Measurements from ENCODE around the gene PPP2R5C.

Gene PPP2R5C

GRCh38 chr14:101836135-101836534 is 74.6 kb downstream of the PPP2R5C start:
- Histone ChIP-seq H3K4me1 (ENCODE audit: control insufficient read depth, insufficient read depth, low read length) (peaks cover 28% of the 10 kb centered on the region), H3K36me3 (ENCODE audit: control insufficient read depth, insufficient read depth, low read length, severe bottlenecking) (peaks cover 7% of the 10 kb centered on the region), H3K27me3 (replicated peaks; ENCODE audit: control insufficient read depth, insufficient read depth, low read length) (no peaks in the 10 kb centered on the region), H3K9ac (ENCODE audit: low read length) (peak overlapping the region; percentile 27), H3K9me3 (ENCODE audit: control insufficient read depth, low read length) (no peaks in the 10 kb centered on the region), H3K4me3 (ENCODE audit: low read length) (peak overlapping the region; percentile 62)
- DNase-seq (ENCODE audit: low read depth), result peak; percentile 47

DNA sequence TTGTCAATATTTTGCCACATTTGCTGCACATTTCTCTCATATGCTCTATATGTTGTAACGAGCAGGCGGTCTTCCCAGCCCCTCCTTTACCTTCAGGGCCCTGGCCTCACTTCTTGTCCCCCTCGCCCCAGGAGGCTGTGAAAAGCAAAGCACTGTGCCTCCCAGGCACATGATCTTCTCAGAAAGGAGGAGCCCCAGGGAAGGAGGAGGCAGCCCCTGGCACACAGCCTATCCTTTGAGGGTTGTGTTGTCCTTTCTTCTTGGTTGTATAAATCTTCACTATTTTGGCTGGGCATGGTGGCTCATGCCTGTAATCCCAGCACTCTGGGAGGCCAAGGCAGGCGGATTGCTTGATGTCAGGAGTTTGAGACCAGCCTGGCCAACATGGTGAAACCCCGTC is 77.0 kb downstream of the PPP2R5C start:
- Histone ChIP-seq H3K27me3 (replicated peaks; ENCODE audit: control insufficient read depth, insufficient read depth, low read length) (no peaks in the 10 kb centered on the region), H3K4me3 (ENCODE audit: low read length) (no peak overlapping the region), H3K9ac (ENCODE audit: low read length) (no peak overlapping the region), H3K4me1 (ENCODE audit: control insufficient read depth, insufficient read depth, low read length) (peaks cover 28% of the 10 kb centered on the region), H3K36me3 (ENCODE audit: control insufficient read depth, insufficient read depth, low read length, severe bottlenecking) (peaks cover 7% of the 10 kb centered on the region), H3K9me3 (ENCODE audit: control insufficient read depth, low read length) (no peaks in the 10 kb centered on the region)
- DNase-seq (ENCODE audit: low read depth), result no peak

DNA sequence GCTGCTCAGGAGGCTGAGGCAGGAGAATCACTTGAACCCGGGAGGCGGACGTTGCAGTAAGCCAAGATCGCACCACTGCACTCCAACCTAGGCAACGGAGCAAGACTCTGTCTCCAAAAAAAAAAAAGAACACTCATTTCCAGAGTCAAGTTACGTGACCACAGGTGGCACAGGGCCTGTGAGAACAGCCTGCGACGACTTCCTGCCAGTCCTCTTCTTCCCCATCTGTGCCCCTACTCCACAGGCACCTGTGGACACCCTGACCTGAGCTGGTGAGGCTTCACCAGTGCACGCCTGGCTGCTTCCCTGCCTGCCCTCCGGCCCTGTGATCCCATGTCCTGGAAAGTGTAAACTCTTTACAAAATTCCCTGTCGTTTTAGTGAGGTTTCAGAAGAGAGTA is 77.7 kb downstream of the PPP2R5C start:
- H3K9ac ChIP-seq (ENCODE audit: low read length), result no peak overlapping the region
- H3K27me3 ChIP-seq (replicated peaks; ENCODE audit: control insufficient read depth, insufficient read depth, low read length), result no peaks in the 10 kb centered on the region
- no peaks in the 10 kb centered on the region for H3K9me3 ChIP-seq (ENCODE audit: control insufficient read depth, low read length)
- no peak for DNase-seq (ENCODE audit: low read depth)
- H3K4me1 ChIP-seq (ENCODE audit: control insufficient read depth, insufficient read depth, low read length), result peaks cover 27% of the 10 kb centered on the region
- H3K36me3 ChIP-seq (ENCODE audit: control insufficient read depth, insufficient read depth, low read length, severe bottlenecking), result peaks cover 7% of the 10 kb centered on the region
- H3K4me3 ChIP-seq (ENCODE audit: low read length), result no peak overlapping the region

- Histone ChIP-seq H3K9ac (ENCODE audit: low read length) (no peak overlapping the region), H3K36me3 (ENCODE audit: control insufficient read depth, insufficient read depth, low read length, severe bottlenecking) (peaks cover 7% of the 10 kb centered on the region), H3K27me3 (replicated peaks; ENCODE audit: control insufficient read depth, insufficient read depth, low read length) (no peaks in the 10 kb centered on the region), H3K9me3 (ENCODE audit: control insufficient read depth, low read length) (no peaks in the 10 kb centered on the region), H3K4me1 (ENCODE audit: control insufficient read depth, insufficient read depth, low read length) (peaks cover 26% of the 10 kb centered on the region), H3K4me3 (ENCODE audit: low read length) (no peak overlapping the region)
- no peak for DNase-seq (ENCODE audit: low read depth)
Measured at GRCh38 chr14:101839661-101840060, 78.2 kb downstream of the PPP2R5C start.

GRCh38 chr14:101840649-101841369 is 79.3 kb downstream of the PPP2R5C start:
- DNase-seq (ENCODE audit: low read depth), result no peak
- H3K27me3 ChIP-seq (replicated peaks; ENCODE audit: control insufficient read depth, insufficient read depth, low read length), result no peaks in the 10 kb centered on the region

DNA sequence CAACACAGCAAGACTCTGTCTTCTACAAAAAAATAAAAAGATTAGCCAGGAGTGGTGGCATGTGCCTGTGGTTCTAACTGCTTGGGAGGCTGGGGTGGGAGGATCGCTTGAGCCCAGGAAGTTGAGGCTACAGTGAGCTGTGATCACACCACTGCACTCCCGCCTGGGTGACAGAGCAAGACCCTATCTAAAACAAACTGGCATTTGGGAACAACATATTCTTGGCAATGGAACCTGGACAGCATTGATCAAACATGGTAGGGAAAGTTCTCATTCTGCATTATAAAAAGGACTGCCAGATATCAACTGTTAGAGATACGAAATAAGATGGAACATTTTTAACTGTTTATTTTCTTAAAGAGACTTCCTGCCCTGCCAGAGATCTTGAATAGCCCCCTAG is 81.5 kb downstream of the PPP2R5C start:
- Histone ChIP-seq H3K36me3 (ENCODE audit: control insufficient read depth, insufficient read depth, low read length, severe bottlenecking) (peaks cover 7% of the 10 kb centered on the region), H3K4me1 (ENCODE audit: control insufficient read depth, insufficient read depth, low read length) (peaks cover 5% of the 10 kb centered on the region), H3K9ac (ENCODE audit: low read length) (no peak overlapping the region), H3K27me3 (replicated peaks; ENCODE audit: control insufficient read depth, insufficient read depth, low read length) (no peaks in the 10 kb centered on the region), H3K4me3 (ENCODE audit: low read length) (no peak overlapping the region), H3K9me3 (ENCODE audit: control insufficient read depth, low read length) (no peaks in the 10 kb centered on the region)
- no peak for DNase-seq (ENCODE audit: low read depth)

More at GRCh38 chr14:101840649-101841369, 79.3 kb downstream of the PPP2R5C start:
- Histone ChIP-seq H3K4me3 (ENCODE audit: low read length) (no peak overlapping the region), H3K36me3 (ENCODE audit: control insufficient read depth, insufficient read depth, low read length, severe bottlenecking) (peaks cover 7% of the 10 kb centered on the region), H3K4me1 (ENCODE audit: control insufficient read depth, insufficient read depth, low read length) (peaks cover 15% of the 10 kb centered on the region), H3K9me3 (ENCODE audit: control insufficient read depth, low read length) (no peaks in the 10 kb centered on the region), H3K9ac (ENCODE audit: low read length) (no peak overlapping the region)

- H3K36me3 ChIP-seq (ENCODE audit: control insufficient read depth, insufficient read depth, low read length, severe bottlenecking), result peaks cover 7% of the 10 kb centered on the region
- no peaks in the 10 kb centered on the region for H3K27me3 ChIP-seq (replicated peaks; ENCODE audit: control insufficient read depth, insufficient read depth, low read length)
- no peak overlapping the region for H3K4me3 ChIP-seq (ENCODE audit: low read length)
- no peak for DNase-seq (ENCODE audit: low read depth)
- no peak overlapping the region for H3K9ac ChIP-seq (ENCODE audit: low read length)
- no peaks in the 10 kb centered on the region for H3K9me3 ChIP-seq (ENCODE audit: control insufficient read depth, low read length)
- peaks cover 5% of the 10 kb centered on the region for H3K4me1 ChIP-seq (ENCODE audit: control insufficient read depth, insufficient read depth, low read length)
Measured at GRCh38 chr14:101843665-101844064, 82.2 kb downstream of the PPP2R5C start.

DNA sequence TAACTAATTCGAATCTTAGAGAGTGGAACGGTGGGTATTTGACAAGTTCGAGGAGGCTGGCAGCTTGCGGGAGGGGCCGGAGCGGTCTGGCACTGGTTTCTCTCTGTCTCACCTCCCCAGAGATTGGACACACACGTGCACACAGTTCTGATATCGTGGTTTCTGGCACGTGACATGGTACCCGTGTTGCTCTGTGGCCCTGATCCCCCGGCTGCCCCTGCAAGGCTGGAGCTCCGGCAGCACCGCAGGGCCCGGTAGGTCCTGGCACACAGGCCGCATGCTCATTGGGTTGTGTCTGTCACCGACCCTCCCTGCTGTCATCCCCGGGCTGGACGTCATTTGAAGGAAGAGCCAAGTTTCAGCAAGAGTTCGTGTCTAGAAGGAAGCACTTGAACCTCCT is 82.7 kb downstream of the PPP2R5C start:
- no peak overlapping the region for H3K9ac ChIP-seq (ENCODE audit: low read length)
- no peaks in the 10 kb centered on the region for H3K9me3 ChIP-seq (ENCODE audit: control insufficient read depth, low read length)
- no peaks in the 10 kb centered on the region for H3K27me3 ChIP-seq (replicated peaks; ENCODE audit: control insufficient read depth, insufficient read depth, low read length)
- H3K36me3 ChIP-seq (ENCODE audit: control insufficient read depth, insufficient read depth, low read length, severe bottlenecking), result peaks cover 5% of the 10 kb centered on the region
- H3K4me3 ChIP-seq (ENCODE audit: low read length), result no peak overlapping the region
- peaks cover 5% of the 10 kb centered on the region for H3K4me1 ChIP-seq (ENCODE audit: control insufficient read depth, insufficient read depth, low read length)
- DNase-seq (ENCODE audit: low read depth), result no peak

DNA sequence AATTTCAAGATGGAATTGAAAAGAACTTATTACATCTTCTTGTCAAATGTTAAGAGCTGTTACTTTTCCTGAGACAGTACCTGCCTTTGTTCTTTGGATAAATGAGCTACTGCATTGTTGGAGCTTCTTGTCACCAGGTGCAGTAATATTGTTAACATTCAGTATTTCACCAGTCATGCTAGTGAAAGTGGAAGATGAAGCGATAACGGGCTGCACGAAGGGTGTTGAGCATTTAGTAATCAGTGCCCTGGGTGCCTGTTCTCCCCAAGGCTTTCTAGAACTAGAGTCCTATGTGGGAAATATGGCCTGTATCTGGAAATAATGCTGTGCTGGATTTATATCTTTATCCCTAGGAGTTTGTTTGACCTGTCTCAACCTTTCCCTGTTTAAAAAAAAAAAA is 83.2 kb downstream of the PPP2R5C start:
- Histone ChIP-seq H3K4me3 (ENCODE audit: low read length) (no peak overlapping the region), H3K9me3 (ENCODE audit: control insufficient read depth, low read length) (no peaks in the 10 kb centered on the region), H3K4me1 (ENCODE audit: control insufficient read depth, insufficient read depth, low read length) (peaks cover 5% of the 10 kb centered on the region), H3K36me3 (ENCODE audit: control insufficient read depth, insufficient read depth, low read length, severe bottlenecking) (peaks cover under 1% of the 10 kb centered on the region), H3K27me3 (replicated peaks; ENCODE audit: control insufficient read depth, insufficient read depth, low read length) (no peaks in the 10 kb centered on the region), H3K9ac (ENCODE audit: low read length) (no peak overlapping the region)
- DNase-seq (ENCODE audit: low read depth), result no peak

DNA sequence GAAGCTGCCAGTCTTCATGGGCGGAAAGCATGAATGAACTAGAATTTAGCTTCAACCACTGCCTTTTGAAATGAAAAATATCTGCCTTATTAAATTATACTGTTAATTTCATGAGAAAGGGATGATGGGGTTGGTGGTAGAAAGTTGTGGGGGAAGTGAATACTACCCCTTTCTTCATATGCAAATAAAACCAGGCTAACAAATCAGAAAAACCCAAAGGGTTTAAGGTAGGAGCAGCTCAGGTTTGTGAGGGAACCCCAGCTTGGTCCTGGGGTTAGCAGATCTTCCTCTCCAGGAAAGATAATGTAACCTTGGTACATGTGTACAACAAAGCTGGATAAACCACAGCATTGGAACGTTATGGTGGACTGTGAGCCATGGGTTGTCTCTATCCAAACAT is 84.0 kb downstream of the PPP2R5C start:
- no peak overlapping the region for H3K9ac ChIP-seq (ENCODE audit: low read length)
- H3K36me3 ChIP-seq (ENCODE audit: control insufficient read depth, insufficient read depth, low read length, severe bottlenecking), result no peaks in the 10 kb centered on the region
- H3K4me1 ChIP-seq (ENCODE audit: control insufficient read depth, insufficient read depth, low read length), result peaks cover 5% of the 10 kb centered on the region
- H3K4me3 ChIP-seq (ENCODE audit: low read length), result no peak overlapping the region
- no peaks in the 10 kb centered on the region for H3K27me3 ChIP-seq (replicated peaks; ENCODE audit: control insufficient read depth, insufficient read depth, low read length)
- no peak for DNase-seq (ENCODE audit: low read depth)
- no peaks in the 10 kb centered on the region for H3K9me3 ChIP-seq (ENCODE audit: control insufficient read depth, low read length)

DNA sequence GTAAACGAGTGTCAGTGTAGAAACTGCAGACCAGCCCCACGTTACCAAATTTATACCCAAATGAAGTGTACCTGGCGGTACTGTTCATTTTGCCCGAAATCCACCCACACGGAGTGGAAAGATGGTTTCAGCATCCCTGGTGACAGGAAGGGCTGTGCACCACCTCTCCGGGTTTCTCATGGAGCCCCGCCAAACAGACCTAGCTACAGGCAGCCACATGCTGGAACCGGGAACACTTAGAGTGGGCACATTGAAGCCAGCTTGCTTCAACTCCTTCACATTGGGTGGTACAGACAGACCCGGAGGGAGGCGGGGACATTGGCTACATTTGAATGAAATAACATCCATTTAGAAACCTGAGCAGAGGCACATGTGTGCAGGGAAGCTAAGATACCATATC is 84.4 kb downstream of the PPP2R5C start:
- no peaks in the 10 kb centered on the region for H3K9me3 ChIP-seq (ENCODE audit: control insufficient read depth, low read length)
- H3K4me3 ChIP-seq (ENCODE audit: low read length), result no peak overlapping the region
- no peaks in the 10 kb centered on the region for H3K36me3 ChIP-seq (ENCODE audit: control insufficient read depth, insufficient read depth, low read length, severe bottlenecking)
- H3K9ac ChIP-seq (ENCODE audit: low read length), result no peak overlapping the region
- H3K27me3 ChIP-seq (replicated peaks; ENCODE audit: control insufficient read depth, insufficient read depth, low read length), result no peaks in the 10 kb centered on the region
- H3K4me1 ChIP-seq (ENCODE audit: control insufficient read depth, insufficient read depth, low read length), result peaks cover 5% of the 10 kb centered on the region
- no peak for DNase-seq (ENCODE audit: low read depth)

- no peak for DNase-seq (ENCODE audit: low read depth)
- H3K9me3 ChIP-seq (ENCODE audit: control insufficient read depth, low read length), result no peaks in the 10 kb centered on the region
- no peak overlapping the region for H3K4me3 ChIP-seq (ENCODE audit: low read length)
- H3K36me3 ChIP-seq (ENCODE audit: control insufficient read depth, insufficient read depth, low read length, severe bottlenecking), result no peaks in the 10 kb centered on the region
- H3K27me3 ChIP-seq (replicated peaks; ENCODE audit: control insufficient read depth, insufficient read depth, low read length), result no peaks in the 10 kb centered on the region
- H3K4me1 ChIP-seq (ENCODE audit: control insufficient read depth, insufficient read depth, low read length), result peaks cover 5% of the 10 kb centered on the region
- no peak overlapping the region for H3K9ac ChIP-seq (ENCODE audit: low read length)
Measured at GRCh38 chr14:101849125-101849524, 87.6 kb downstream of the PPP2R5C start.

Measured in adipocyte (in vitro differentiated cells).